ENCODE results near the gene GABBR2.

GABBR2 gene

GRCh38 chr9:98409719-98410118, 299.0 kb downstream of the GABBR2 start:
- TF ChIP-seq CTCF (IDR thresholded peaks at IDR 0.05; ENCODE audit: low read depth, low read length, missing control alignments), result no peak
- no peak overlapping the region for H3K4me3 ChIP-seq (ENCODE audit: low read depth, low read length)
- H3K27me3 ChIP-seq (replicated peaks), result no peaks in the 10 kb centered on the region
- H3K36me3 ChIP-seq (replicated peaks), result no peaks in the 10 kb centered on the region
- H3K27ac ChIP-seq, result no peak overlapping the region
- no peak for DNase-seq
- in situ Hi-C loops (cut with HindIII; ENCODE audit: low pct_ligation_motif_present, low sequenced_read_pairs), result no loop called here

- no peaks in the 10 kb centered on the region for H3K36me3 ChIP-seq (replicated peaks)
- no peak overlapping the region for H3K27ac ChIP-seq
- in situ Hi-C loops (cut with HindIII; ENCODE audit: low pct_ligation_motif_present, low sequenced_read_pairs), result no loop called here
- no peak overlapping the region for H3K4me3 ChIP-seq (ENCODE audit: low read depth, low read length)
- TF ChIP-seq CTCF (IDR thresholded peaks at IDR 0.05; ENCODE audit: low read depth, low read length, missing control alignments), result no peak
- H3K27me3 ChIP-seq (replicated peaks), result no peaks in the 10 kb centered on the region
- DNase-seq, result no peak
These were observed 302.3 kb downstream of the GABBR2 start for GRCh38 chr9:98406469-98406868.

- no peak for TF ChIP-seq CTCF (IDR thresholded peaks at IDR 0.05; ENCODE audit: low read depth, low read length, missing control alignments)
- no peaks in the 10 kb centered on the region for H3K36me3 ChIP-seq (replicated peaks)
- no peaks in the 10 kb centered on the region for H3K27me3 ChIP-seq (replicated peaks)
- no peak for DNase-seq
- no peak overlapping the region for H3K4me3 ChIP-seq (ENCODE audit: low read depth, low read length)
- no peak overlapping the region for H3K27ac ChIP-seq
- in situ Hi-C loops (cut with HindIII; ENCODE audit: low pct_ligation_motif_present, low sequenced_read_pairs), result no loop called here
These were observed 304.5 kb downstream of the GABBR2 start for GRCh38 chr9:98404237-98404636.

GRCh38 chr9:98403715-98404114, 305.0 kb downstream of the GABBR2 start:
- in situ Hi-C loops (cut with HindIII; ENCODE audit: low pct_ligation_motif_present, low sequenced_read_pairs), result no loop called here

DNA sequence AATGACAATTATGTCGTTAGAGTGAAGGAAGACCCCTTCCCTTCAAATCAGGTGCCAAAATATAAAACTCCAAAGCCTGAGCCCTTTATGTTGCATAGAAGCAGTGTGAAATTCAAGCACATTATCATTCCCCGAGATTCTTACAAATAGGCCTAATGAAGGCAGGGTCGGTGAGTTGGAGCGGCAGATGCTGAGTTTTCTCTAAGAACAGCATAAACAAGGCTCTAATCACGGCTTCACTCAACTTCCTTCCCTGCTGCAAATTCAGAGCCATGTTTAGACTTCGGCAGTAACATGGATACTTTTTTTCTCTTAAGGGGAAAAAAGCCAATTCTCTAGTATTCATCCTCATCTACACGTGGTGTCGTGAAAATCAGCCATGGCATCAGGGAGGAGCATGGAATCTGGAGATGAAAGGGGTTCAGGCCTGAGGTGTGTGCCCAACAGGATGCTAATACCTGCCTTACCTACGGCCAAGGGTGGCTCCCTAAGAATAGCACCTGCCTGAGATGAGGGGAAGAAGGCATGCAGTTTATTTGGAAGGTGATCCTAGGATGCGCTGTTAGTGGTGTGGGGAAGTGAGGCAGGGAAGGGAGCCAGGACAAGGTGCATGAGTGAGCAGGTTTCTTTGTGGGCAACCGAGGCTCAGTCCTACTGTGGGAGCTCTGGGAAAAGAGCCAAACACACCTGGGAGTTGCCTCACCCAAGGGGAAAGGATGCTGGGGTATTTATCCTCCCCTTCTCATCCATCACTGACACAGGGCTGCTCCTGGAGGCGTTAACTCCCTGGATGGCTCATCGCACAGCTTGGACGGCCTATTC, 306.5 kb downstream of the GABBR2 start:
- no peak overlapping the region for H3K4me3 ChIP-seq (ENCODE audit: low read depth, low read length)
- no peaks in the 10 kb centered on the region for H3K36me3 ChIP-seq (replicated peaks)
- H3K27me3 ChIP-seq (replicated peaks), result no peaks in the 10 kb centered on the region
- H3K27ac ChIP-seq, result no peak overlapping the region
- in situ Hi-C loops (cut with HindIII; ENCODE audit: low pct_ligation_motif_present, low sequenced_read_pairs), result no loop called here
- no peak for DNase-seq
- TF ChIP-seq CTCF (IDR thresholded peaks at IDR 0.05; ENCODE audit: low read depth, low read length, missing control alignments), result no peak

More at GRCh38 chr9:98403715-98404114, 305.0 kb downstream of the GABBR2 start:
- no peak for TF ChIP-seq CTCF (IDR thresholded peaks at IDR 0.05; ENCODE audit: low read depth, low read length, missing control alignments)
- Histone ChIP-seq H3K27me3 (replicated peaks) (no peaks in the 10 kb centered on the region), H3K36me3 (replicated peaks) (no peaks in the 10 kb centered on the region), H3K4me3 (ENCODE audit: low read depth, low read length) (no peak overlapping the region), H3K27ac (no peak overlapping the region)
- DNase-seq, result no peak

Measured in brain microvascular endothelial cell (primary cell).